HL-60 (cell line): ENCODE measurements around the gene DCP1B.

Source experiments
- CTCF ChIP-seq: IDR thresholded peaks from one replicate; pipeline ENCODE4 v1.5.1; 2011; ENCODE audit warnings: low read length, control low read depth, inconsistent platforms; ENCODE audit not compliant: insufficient read depth
- GABPA ChIP-seq: IDR thresholded peaks from 2 replicates; pipeline ENCODE4 v1.6.1; 2012; ENCODE audit warnings: low read depth
- POLR2AphosphoS5 ChIP-seq: IDR thresholded peaks from 2 replicates; pipeline ENCODE4 v1.6.1; 2012; ENCODE audit warnings: low read depth
- TF ChIP-seq, protein P1 (sequence below): IDR thresholded peaks from 2 replicates; pipeline ENCODE4 v1.6.1; 2012; ENCODE audit warnings: low read depth; ENCODE audit not compliant: insufficient replicate concordance

GRCh38 chr12:1907652-1908611 lies 96.3 kb downstream of the DCP1B start:
- TF ChIP-seq CTCF, result no peak
- no peak for TF ChIP-seq POLR2AphosphoS5
- TF ChIP-seq, protein P1, sequence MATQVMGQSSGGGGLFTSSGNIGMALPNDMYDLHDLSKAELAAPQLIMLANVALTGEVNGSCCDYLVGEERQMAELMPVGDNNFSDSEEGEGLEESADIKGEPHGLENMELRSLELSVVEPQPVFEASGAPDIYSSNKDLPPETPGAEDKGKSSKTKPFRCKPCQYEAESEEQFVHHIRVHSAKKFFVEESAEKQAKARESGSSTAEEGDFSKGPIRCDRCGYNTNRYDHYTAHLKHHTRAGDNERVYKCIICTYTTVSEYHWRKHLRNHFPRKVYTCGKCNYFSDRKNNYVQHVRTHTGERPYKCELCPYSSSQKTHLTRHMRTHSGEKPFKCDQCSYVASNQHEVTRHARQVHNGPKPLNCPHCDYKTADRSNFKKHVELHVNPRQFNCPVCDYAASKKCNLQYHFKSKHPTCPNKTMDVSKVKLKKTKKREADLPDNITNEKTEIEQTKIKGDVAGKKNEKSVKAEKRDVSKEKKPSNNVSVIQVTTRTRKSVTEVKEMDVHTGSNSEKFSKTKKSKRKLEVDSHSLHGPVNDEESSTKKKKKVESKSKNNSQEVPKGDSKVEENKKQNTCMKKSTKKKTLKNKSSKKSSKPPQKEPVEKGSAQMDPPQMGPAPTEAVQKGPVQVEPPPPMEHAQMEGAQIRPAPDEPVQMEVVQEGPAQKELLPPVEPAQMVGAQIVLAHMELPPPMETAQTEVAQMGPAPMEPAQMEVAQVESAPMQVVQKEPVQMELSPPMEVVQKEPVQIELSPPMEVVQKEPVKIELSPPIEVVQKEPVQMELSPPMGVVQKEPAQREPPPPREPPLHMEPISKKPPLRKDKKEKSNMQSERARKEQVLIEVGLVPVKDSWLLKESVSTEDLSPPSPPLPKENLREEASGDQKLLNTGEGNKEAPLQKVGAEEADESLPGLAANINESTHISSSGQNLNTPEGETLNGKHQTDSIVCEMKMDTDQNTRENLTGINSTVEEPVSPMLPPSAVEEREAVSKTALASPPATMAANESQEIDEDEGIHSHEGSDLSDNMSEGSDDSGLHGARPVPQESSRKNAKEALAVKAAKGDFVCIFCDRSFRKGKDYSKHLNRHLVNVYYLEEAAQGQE, result no peak
- TF ChIP-seq GABPA, result no peak
